NCI-H187 (cell line): ENCODE results near the gene CTNNA2.
"Not testable (repeated sequence)": the region's sequence is repeated elsewhere in the genome, so short reads cannot be mapped to it uniquely, and the experiment has no call there.

Source experiments
- DNase-seq, 2 experiments: peaks; one replicate each; lab custom pipeline; 2025; lab: John Stamatoyannopoulos, UW

CTNNA2 gene

GRCh38 chr2:80032684-80033083 lies 519.8 kb downstream of the CTNNA2 start:
- not testable (repeated sequence) for DNase-seq

- DNase-seq: no peak
Measured at GRCh38 chr2:80035749-80036285, 523.0 kb downstream of the CTNNA2 start.

- DNase-seq: no peak
Measured at GRCh38 chr2:80037310-80037709, 524.5 kb downstream of the CTNNA2 start.

- no peak for DNase-seq
Measured at GRCh38 chr2:80040226-80040625, 527.4 kb downstream of the CTNNA2 start.

- DNase-seq: no peak
Measured at GRCh38 chr2:80042635-80043034, 529.8 kb downstream of the CTNNA2 start.

- no peak for DNase-seq
Measured at GRCh38 chr2:80048296-80048695, 535.4 kb downstream of the CTNNA2 start.

- no peak for DNase-seq
Measured at GRCh38 chr2:80050246-80050645, 537.4 kb downstream of the CTNNA2 start.

- DNase-seq: no peak
Measured at GRCh38 chr2:80053522-80054345, 540.9 kb downstream of the CTNNA2 start.

GRCh38 chr2:80054346-80054675 lies 541.5 kb downstream of the CTNNA2 start:
- DNase-seq: no peak

GRCh38 chr2:80057956-80058355 lies 545.1 kb downstream of the CTNNA2 start:
- no peak for DNase-seq

- no peak for DNase-seq
Measured at GRCh38 chr2:80058562-80058961, 545.7 kb downstream of the CTNNA2 start.

GRCh38 chr2:80059447-80059846 lies 546.6 kb downstream of the CTNNA2 start:
- no peak for DNase-seq

GRCh38 chr2:80061881-80062280 lies 549.0 kb downstream of the CTNNA2 start:
- DNase-seq: no peak

GRCh38 chr2:80062298-80062697 lies 549.4 kb downstream of the CTNNA2 start:
- DNase-seq: no peak

GRCh38 chr2:80068038-80068731 lies 555.3 kb downstream of the CTNNA2 start:
- DNase-seq: peak; percentile 52 to 76

- no peak for DNase-seq
Measured at GRCh38 chr2:80070587-80070986, 557.7 kb downstream of the CTNNA2 start.

GRCh38 chr2:80071941-80072340 lies 559.1 kb downstream of the CTNNA2 start:
- no peak for DNase-seq

- DNase-seq: peak; percentile 7 to 9
Measured at GRCh38 chr2:80073134-80073561, 560.3 kb downstream of the CTNNA2 start.

GRCh38 chr2:80074321-80075070 lies 561.6 kb downstream of the CTNNA2 start:
- DNase-seq: no peak

GRCh38 chr2:80075719-80076118 lies 562.9 kb downstream of the CTNNA2 start:
- no peak for DNase-seq

GRCh38 chr2:80078290-80079036 lies 565.6 kb downstream of the CTNNA2 start:
- no peak for DNase-seq

- DNase-seq: no peak
Measured at GRCh38 chr2:80080957-80081356, 568.1 kb downstream of the CTNNA2 start.
